Hypothalamus (tissue), 51 donors: ENCODE results near the gene NBEA.
A peak's percentile ranks its signal among the peaks of the same experiment; 100 is the strongest.

ENCODE experiments used
- DNase-seq, 51 donors: peaks; one replicate each; lab custom pipeline; 2025; lab: John Stamatoyannopoulos, UW

Gene NBEA

DNA sequence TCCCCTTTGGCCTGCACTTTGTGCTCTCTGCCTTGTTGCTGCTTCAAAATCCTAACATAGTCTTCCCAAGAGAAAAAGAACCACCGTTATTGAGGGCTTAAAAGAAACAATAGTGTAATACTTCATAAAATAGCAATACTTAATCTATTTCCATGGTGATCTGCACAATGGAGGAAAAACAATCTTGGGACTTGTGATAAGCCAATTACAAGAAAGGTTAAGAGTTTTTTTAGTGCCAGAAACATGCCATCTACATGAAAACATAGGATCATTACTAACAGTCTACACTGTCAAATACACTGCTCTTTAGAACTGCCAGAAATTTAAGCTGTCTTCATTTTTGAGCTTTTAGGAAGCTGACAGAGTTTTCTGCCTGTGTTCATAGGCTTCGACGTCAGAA, 588.5 kb downstream of the NBEA start:
- DNase-seq, result no peak

GRCh38 chr13:35531526-35531925, 589.5 kb downstream of the NBEA start:
- DNase-seq, result no peak

- no peak for DNase-seq
Measured at GRCh38 chr13:35534343-35534742, 592.3 kb downstream of the NBEA start.

- no peak for DNase-seq
Measured at GRCh38 chr13:35548790-35549189, 606.7 kb downstream of the NBEA start.

GRCh38 chr13:35549481-35549880, 607.4 kb downstream of the NBEA start:
- no peak for DNase-seq

- no peak for DNase-seq
Measured at GRCh38 chr13:35552172-35552844, 610.2 kb downstream of the NBEA start.

DNA sequence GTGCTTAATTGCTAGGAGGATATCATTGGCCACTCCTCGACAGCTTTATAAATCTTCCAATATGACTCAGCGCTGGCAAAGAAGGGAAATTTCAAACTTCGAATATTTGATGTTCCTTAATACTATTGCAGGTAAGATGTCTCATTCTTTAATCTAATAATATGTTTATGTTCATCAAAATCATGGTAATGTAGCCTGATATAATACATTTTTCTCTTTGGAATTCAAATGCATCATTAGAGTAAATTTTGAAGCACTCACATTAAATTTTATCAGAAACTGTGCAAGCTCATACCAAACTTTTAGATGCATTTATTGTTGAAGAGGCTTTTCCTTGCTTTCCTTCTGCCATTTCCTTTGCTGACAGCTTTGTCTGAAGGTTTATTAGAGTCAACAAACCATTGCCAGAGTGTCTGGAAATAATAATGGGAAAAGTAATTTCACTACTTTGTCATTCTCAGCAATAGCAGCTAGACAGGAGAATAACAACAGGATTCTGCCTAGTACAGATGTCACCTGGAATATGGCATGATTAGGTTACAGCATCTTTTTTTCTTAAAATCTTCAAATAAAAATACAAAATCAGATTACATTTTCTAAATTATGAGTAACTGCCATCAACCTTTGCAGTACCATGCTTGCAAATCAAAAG, 613.0 kb downstream of the NBEA start:
- DNase-seq, result no peak

- DNase-seq, result no peak
Measured at GRCh38 chr13:35557475-35557874, 615.4 kb downstream of the NBEA start.

DNA sequence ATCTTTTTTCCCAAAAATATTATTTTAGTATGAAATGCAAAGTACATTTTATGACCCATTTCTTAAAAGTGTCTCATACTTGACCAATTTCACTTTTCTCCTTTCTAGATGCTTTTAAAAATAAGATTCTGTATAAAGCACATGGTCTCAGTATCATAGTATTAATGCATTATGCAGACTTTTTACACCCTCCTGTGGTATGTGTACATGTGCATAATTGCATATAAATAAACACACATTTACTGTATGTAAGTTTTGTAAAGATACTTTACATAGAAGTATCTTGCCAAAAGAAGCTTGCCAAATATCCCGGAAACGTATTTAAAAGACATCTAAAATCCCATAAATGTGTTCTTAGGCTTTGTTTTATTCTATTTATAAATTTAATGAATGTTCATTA, 619.5 kb downstream of the NBEA start:
- no peak for DNase-seq

- no peak for DNase-seq
Measured at GRCh38 chr13:35565273-35565672, 623.2 kb downstream of the NBEA start.

- DNase-seq, result no peak
Measured at GRCh38 chr13:35566340-35566739, 624.3 kb downstream of the NBEA start.

DNA sequence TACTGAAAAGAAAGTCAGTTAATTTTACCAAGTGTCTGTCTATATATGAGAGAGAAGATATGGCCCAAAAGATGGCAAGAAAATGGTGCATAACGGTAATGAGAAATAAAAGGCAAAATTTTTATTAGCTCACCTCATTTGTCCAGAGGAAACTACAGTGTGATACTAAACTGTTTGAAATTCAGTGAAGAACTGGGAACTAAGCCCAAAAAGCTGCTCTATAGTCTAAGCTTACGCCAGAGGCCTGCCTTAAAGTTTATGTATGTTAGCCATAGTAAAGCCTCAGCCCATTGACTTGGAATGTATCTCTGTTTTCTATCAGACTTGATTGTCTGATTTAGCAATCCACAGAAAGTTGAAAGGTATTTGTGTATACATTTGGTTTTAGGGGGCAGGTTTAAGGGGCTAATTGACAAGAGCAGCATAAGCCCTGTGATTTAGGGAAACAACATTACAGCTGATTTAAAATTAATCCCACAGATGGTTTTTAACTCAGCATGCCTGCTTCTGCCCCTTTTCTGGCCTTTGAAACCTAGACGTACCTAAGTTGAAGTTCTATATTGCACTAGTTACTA, 625.4 kb downstream of the NBEA start:
- no peak for DNase-seq

- DNase-seq, result no peak
Measured at GRCh38 chr13:35573639-35574038, 631.6 kb downstream of the NBEA start.

DNA sequence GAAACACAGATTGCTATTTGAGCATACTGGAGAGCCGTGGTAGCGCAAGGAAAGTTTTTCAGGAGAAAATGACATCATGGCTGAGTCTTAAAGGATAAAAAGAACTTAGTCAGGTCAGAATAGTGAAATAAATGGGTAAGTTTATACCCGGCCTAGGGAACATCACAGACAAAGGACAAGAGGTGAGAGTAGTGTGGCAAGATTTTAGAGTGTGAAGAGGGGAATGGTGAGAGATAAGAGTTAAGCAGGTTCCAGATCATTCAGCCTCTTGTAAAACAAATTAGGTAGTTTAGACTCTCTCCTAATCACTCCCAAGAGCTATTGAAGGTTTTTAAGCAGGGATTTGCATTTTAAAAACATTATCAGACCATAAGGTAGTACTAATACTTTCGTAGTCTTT, 650.4 kb downstream of the NBEA start:
- no peak for DNase-seq

GRCh38 chr13:35593651-35594050, 651.6 kb downstream of the NBEA start:
- no peak for DNase-seq

- DNase-seq, result no peak
Measured at GRCh38 chr13:35594096-35594495, 652.0 kb downstream of the NBEA start.

GRCh38 chr13:35595181-35595580, 653.1 kb downstream of the NBEA start:
- DNase-seq, result no peak

- no peak for DNase-seq
Measured at GRCh38 chr13:35596321-35597030, 654.4 kb downstream of the NBEA start.

DNA sequence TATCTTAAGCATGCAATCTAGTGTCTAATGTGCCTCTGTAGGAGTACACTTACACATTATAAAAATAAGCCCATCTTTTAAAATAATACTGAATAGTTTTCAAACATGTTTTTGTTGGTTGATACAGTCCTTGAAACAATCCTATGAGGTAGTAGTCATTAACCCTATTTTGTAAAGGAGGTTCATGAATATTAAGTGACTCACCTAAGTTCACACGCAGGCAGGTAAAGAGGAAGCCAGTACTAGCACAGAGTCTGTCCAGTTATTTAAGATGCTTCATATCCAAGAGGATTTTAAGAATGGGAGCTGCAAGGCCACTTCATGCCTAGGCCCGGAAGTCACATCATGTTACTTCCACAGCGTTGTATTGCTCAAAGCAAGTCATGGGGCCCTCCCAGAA, 655.4 kb downstream of the NBEA start:
- DNase-seq, result no peak

- peak in 2 of 51 donors; percentile 4 to 9 for DNase-seq
Measured at GRCh38 chr13:35598233-35598632, 656.2 kb downstream of the NBEA start.

DNA sequence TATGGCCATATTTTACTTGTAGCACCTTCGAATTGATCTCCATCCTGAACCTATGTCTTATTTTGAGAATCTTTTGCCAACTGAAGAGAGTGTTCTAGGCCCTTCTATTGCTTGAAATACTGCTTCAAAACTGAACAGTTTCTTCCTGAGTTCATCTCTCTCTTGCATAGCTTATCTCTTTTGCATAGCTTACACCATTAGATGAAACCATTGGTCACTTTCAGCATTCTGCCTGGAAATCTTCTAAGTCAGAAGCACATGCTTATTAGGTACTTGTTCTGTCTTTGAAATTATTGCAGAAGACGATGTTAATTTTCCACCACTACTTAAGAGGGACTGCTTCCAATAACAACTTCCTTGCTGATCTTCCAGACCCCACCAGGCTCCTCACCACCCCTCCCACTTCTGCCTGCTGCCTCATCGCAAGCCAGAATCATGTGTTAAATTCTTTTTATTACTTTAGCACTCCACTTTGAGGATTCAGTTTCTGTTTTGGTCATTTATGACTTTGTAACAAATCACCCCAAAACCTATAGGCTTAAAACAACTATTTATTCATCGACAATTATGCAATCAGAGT, 656.8 kb downstream of the NBEA start:
- DNase-seq, result no peak
